ENCODE measurements around the gene CDH23.

GRCh38 chr10:71694039-71694501 lies 297.4 kb downstream of the CDH23 start:
- TF ChIP-seq CTCF (IDR thresholded peaks at IDR 0.05) (no peak), POLR2A (IDR thresholded peaks at IDR 0.05) (no peak), POLR2AphosphoS5 (IDR thresholded peaks at IDR 0.05) (no peak)

Data from transverse colon (tissue), 4 donors.